ENCODE results near the gene CENPT.

The CENPT gene

DNA sequence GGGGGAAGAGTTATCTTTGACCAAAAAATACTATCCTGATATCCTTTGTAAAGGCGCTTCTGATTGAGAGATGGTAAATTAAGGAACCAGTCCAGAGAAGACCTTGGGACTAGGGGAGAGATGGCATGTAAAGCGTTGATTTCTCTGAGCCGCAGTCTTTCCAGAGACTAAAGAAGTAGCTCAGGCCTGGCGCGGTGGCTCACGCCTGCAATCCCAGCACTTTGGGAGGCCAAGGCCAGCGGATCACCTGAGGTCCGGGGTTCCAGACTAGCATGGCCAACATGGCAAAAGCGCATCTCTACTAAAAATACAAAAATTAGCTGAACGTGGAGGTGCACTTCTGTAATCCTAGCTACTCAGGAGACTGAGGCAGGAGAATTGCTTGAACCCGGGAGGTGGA, 625 bp upstream of the CENPT start:
- peak overlapping the region; percentile 80 for H3K4me3 ChIP-seq (ENCODE audit: low read depth, low read length)
- TF ChIP-seq, protein P1, sequence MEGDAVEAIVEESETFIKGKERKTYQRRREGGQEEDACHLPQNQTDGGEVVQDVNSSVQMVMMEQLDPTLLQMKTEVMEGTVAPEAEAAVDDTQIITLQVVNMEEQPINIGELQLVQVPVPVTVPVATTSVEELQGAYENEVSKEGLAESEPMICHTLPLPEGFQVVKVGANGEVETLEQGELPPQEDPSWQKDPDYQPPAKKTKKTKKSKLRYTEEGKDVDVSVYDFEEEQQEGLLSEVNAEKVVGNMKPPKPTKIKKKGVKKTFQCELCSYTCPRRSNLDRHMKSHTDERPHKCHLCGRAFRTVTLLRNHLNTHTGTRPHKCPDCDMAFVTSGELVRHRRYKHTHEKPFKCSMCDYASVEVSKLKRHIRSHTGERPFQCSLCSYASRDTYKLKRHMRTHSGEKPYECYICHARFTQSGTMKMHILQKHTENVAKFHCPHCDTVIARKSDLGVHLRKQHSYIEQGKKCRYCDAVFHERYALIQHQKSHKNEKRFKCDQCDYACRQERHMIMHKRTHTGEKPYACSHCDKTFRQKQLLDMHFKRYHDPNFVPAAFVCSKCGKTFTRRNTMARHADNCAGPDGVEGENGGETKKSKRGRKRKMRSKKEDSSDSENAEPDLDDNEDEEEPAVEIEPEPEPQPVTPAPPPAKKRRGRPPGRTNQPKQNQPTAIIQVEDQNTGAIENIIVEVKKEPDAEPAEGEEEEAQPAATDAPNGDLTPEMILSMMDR (IDR thresholded peaks at IDR 0.05; ENCODE audit: borderline replicate concordance, insufficient read depth, low read depth, low read length) = no peak

GRCh38 chr16:67846320-67847063, 1.0 kb downstream of the CENPT start, which contains the start of gene NUTF2:
NUTF2 (plus strand) TSS chr16:67846933; CDS start chr16:67865131, 18,198 bp downstream.
- peak within 1 kb of the TSS; percentile 80 for H3K4me3 ChIP-seq (ENCODE audit: low read depth, low read length)
- TF ChIP-seq, protein P1 (IDR thresholded peaks at IDR 0.05; ENCODE audit: borderline replicate concordance, insufficient read depth, low read depth, low read length) = no peak

DNA sequence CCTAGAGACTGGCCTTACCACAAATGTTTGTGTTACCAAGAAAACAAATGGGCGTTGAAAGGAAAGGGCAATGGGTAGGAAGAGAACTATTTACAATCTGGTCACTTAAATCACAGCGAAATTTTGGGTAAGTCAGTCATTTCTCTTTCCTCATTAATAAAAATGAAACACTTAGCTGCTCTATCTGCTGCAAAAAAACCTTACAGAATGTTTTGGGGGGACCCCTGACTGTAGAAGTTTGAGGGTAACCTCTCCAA, 1.5 kb downstream of the CENPT start:
- H3K4me3 ChIP-seq (ENCODE audit: low read depth, low read length) = peak overlapping the region; percentile 80
- TF ChIP-seq, protein P1 (IDR thresholded peaks at IDR 0.05; ENCODE audit: borderline replicate concordance, insufficient read depth, low read depth, low read length) = no peak

- H3K4me3 ChIP-seq (ENCODE audit: low read depth, low read length) = peak overlapping the region; percentile 80
- TF ChIP-seq, protein P1 (IDR thresholded peaks at IDR 0.05; ENCODE audit: borderline replicate concordance, insufficient read depth, low read depth, low read length) = no peak
Observed at GRCh38 chr16:67845291-67846062, 2.0 kb downstream of the CENPT start.

DNA sequence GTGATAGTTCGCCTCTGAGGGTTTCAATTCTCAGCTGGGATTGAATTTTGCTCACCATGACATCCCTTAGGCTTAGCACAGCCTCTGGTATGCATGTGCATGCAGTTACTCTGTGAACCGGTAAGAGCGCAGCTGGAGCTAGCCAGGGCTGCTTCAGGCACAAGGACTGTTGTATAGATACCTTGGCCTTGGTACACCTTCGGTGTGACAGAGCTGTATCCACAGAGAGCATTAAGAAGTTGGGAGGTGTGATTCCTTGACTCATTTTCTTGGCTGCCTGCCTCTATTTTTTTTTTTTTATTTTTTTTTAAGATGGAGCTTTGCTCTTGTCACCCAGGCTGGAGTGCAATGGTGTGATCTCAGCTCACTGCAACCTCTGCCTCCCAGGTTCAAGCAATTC, 3.0 kb downstream of the CENPT start:
- TF ChIP-seq, protein P1 (IDR thresholded peaks at IDR 0.05; ENCODE audit: borderline replicate concordance, insufficient read depth, low read depth, low read length) = no peak

GRCh38 chr16:67843343-67843765, 4.1 kb downstream of the CENPT start:
- TF ChIP-seq, protein P1 (IDR thresholded peaks at IDR 0.05; ENCODE audit: borderline replicate concordance, insufficient read depth, low read depth, low read length) = no peak
- peak overlapping the region; percentile 77 for H3K4me3 ChIP-seq (ENCODE audit: low read depth, low read length)

More for the DNA sequence above, 3.0 kb downstream of the CENPT start:
- no peak overlapping the region for H3K4me3 ChIP-seq (ENCODE audit: low read depth, low read length)

Data from GM12875 (cell line).